Stimulated activated CD8-positive, alpha-beta memory T cell treated with anti-CD3 and anti-CD28 coated beads, Interleukin-15, amount 100 ng/mL, for 24 hours (primary cell): ENCODE results near the gene ZNF396.

Experiments
- DNase-seq: peaks from one replicate; pipeline ENCODE4 v3.0.0-alpha.2; 2020; ENCODE audit warnings: low read depth

The ZNF396 gene

DNA sequence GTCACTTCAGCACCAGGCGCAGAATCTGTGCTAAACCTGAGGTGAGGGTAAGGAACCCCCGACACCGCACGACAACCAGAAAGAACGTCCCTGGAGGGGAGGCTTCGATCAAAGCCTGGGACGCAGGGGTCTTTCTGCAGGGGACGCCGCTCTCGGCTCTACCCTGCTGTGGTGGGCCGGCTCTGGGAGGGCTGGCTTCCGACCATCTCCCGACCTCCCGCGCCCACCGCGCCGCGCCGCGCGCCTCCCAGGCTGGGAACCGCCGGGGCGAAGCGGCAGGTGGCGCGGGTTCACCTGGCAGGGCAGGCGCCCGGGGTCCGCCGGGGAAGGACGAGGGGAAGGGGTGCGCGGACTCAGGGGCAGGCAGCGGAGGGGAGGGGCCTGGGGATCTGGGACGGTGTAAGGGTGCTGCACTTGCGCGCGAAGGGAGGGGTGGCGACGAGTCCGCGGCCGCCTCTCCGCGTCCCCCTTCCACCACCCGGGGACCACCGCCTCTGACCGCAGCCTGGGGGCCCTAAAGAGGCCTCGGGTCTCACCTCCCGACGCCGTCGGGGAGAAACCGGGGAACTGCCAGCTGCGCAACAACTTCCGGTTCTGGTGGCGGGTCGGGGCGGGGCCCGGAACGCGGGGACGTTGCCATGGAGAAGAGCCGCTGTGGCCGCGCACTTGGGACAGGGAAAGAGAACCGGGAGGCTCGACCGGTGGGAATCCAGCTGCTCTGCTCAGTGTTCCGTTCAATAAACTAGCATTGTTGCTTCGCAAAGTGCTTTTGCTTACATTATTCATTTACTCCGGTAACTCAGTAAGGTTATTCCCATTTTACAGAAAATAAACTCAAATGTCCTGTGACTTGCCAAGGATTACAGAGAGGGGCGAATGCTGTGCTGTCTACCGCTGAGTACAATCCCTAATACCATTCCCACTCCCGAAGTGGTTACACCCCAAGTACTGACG, at the start of gene ZNF396:
TSS of gene ZNF396 (minus strand) at position 596 of the 954 bp plus-strand sequence. CDS start 3,045 bp downstream, outside the sequence.
- peak; percentile 36 for DNase-seq

DNA sequence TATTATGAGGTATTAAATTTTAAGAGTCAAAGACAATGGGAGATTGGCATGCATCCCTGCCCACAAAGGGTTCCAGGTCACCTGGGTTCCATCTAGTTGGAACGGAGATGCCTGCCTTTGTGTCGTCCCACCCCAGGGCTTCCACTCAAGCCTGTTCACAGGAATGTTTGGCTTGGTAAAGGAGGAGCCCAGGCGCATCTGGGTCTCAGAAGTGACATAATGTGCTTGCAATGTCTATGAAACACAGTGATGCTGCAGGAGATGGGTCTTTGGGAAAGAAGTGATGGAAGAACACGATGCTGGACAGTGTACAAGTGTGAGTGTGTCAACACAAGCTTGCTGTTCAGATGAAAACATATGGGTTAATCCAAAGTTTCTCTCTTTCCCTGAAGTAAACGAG, 49.6 kb upstream of the ZNF396 start:
- DNase-seq, result no peak

DNA sequence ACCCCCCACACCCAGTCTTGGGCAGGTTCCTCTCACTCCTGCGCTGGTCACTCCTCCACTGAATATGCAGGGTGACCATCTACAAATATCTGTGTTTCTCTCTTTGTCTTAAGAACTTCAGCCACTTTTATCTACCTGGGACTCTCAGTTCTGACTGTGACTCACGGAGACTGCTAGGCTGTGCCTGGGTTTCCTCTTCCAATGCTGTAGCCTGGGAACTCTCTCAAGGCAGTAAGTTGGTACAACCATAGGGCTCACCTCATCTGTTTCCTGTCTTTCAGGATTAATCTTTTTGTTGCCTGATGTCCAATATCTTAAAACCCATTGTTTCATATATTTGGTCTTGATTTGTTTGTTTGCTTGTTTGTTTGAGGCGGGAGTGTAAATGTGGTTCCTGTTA, 47.2 kb upstream of the ZNF396 start:
- DNase-seq, result no peak

DNA sequence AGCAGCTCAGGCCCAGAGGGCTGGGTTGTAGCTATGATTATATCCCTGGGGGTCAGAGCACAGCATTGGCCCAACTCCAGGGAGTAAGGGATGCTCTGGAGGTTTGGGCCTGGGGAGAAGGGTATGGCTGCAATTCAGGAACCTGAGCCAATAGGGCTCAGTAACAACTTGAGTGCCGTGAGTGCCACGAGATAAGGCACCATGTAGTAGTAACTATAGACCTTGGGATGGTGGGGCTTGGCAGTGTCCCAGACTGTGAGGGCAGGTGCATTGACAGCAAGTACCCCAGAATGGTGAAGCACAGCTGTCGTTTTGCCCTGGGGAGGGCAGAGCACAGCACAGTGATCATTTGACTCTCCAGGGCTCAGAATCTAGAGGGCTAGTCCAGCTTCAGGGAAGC, 45.1 kb upstream of the ZNF396 start:
- DNase-seq, result no peak

DNA sequence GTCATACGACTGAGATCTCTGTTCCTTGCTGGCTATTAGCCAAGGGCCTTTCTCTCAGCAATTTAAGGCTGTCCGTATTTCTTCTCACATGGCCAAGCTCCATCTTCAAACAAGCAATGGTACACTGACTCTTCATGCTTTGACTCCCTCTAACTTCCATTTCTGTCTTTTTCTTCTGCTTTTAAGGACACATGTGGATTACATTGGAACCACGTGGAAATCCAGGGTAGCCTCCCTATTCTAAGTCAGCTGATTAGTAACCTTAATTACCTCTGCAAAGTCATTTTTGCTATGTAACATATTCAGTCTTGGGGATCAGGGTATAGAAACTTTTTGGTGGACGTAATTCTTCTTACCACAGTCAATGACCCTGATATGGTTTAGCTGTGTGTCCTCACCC, 41.5 kb upstream of the ZNF396 start:
- DNase-seq, result no peak

DNA sequence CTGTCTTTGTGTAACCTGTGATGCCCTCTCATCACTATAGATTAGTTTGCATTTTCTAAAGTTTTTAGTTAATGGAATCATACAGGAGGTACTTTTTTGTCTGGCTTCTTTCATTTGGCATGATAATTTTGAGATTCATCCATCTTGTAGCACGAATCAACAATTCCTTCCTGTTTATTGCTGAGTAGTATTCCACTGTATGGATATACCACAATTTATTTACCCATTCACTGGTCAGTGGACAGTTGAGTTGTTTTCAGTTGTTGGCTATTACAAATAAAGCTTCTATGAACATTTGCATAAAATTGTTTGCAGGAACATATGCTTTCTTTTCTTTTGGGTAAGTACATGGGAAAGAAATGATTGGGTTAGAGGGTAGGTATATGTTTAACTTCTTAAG, 40.1 kb upstream of the ZNF396 start:
- DNase-seq, result no peak

DNA sequence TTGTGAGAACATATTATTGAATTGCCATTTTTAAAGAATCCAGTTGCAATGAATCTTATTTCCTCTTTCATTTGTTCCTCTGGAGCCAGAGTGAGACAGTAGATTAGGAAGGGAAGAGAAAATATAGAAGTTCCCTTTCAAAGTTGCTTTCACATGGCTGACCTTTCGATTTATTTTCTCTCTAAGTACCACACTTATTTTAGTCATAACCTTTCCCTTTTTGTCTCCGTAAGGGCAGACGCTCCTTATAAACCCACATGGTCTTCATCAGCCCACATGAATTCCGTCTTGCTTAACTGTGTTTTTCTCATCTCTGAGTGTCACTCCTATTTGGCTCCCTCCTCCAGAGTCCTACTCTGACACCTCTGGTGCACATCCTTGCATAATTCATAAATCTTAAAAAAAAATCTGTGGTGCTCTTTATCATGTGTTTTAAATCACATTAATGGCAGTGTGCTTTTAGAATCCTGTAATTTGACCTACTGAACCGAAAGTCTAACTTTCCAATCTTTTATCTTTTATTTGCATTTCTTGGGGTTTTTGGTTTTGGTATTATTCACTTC, 38.5 kb upstream of the ZNF396 start:
- DNase-seq, result no peak

DNA sequence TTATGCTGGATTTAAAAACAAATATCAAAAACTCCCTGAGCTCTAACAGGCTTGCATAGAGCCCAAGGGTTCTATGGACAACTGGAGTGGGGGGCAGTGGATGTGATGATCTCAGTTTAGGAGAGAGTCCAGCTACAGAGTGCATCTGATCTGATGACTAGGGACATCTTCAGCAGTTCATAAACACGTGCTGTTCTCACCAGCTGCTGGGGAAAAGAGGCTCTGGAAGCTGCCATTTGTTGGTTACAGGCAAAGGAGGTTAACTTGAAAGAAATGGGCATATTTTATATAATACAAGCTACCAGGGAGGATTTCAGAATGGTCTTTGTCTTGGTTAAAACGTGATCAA, 36.0 kb upstream of the ZNF396 start:
- no peak for DNase-seq

DNA sequence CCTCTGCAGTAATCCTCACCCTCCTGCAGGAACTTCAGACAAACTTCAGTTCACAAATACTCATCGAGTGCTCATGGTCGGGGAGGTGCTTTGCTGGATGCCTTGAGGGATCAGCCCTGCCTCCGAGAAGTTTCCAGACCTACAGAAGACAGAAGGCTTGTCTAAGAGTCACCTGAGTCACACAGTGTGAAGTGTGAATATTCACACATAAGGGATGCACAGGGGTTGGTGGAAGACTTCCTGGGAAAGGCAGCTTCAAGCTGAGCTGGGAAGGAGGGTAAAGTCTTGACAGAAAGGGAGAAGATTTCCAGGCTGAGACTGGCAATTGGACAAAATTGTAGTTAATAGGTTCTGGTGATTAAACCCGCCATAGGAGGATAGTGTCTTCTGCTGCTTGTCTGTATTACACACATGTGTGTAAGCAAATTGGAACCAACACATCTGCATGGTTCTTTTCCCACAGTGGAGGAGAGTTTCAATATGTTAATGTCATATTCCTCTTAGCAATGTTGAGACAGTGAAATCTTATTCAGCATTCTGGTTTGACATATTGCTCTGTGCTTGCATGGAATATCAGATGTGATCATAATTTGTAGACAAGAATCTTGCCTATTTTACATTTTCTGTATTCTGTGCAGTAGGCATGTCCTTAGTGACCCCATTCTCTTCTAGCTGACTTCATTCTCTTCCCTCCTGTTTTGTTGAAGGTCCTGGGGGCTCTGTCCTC, 34.7 kb upstream of the ZNF396 start:
- no peak for DNase-seq

DNA sequence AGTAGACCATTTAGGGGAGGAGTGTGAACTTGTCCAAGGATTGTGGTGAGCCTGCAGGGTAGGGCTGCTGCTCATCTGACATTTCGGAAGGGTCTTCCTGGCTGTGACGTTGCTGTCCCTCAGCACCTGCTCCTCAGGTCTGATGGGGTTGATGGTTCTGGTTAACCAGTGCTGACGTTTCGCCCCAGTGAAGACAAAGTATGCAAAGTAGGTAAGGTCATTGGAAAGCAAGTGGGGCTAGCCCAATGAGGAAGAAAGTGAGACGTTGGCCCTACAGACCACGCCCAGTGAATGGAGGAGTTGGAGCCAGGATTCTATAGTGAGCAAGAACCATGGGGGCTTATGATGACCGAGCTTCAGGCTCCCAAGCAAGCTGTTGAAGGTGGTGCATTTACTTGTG, 33.4 kb upstream of the ZNF396 start:
- no peak for DNase-seq

DNA sequence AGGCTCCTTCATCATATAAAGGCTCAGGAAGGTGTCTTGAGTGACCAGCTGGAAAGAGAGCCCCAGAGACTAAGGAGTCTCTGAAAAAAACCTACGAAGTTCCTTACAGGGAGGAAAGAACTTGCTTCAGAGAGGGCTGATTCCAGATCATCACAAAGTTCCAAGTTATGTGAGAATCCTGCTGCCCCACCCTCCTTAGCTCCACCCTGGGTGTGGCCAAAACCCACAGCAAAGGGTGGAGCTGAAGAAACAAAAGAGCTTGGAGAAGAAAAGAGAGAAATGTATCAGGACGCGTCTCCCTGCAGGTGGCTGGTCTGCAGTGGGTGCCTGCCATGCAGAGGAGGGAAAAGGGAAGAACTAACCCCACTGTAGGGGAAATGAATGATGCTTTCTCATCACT, 32.8 kb upstream of the ZNF396 start:
- DNase-seq, result no peak

DNA sequence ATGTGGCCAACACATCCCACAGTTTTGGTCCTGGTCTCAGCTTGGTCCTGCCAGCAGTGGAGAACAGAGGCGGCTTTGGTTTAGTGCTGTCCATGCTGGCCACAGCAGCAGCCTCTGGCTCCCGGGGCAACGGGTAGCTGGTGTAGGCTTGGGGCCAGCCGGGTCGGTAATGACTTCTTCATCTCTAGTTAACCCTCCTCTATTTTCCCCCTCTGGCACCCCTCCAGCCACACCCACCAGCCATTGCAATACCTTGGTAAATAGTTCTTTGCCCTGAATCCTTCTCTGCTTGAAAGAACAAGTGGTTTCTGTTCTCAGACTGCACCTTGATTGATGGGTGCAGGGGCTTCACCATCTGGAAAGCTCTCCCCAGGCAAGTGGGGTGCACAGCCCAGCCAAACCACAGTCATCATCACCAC, 31.7 kb upstream of the ZNF396 start:
- no peak for DNase-seq

DNA sequence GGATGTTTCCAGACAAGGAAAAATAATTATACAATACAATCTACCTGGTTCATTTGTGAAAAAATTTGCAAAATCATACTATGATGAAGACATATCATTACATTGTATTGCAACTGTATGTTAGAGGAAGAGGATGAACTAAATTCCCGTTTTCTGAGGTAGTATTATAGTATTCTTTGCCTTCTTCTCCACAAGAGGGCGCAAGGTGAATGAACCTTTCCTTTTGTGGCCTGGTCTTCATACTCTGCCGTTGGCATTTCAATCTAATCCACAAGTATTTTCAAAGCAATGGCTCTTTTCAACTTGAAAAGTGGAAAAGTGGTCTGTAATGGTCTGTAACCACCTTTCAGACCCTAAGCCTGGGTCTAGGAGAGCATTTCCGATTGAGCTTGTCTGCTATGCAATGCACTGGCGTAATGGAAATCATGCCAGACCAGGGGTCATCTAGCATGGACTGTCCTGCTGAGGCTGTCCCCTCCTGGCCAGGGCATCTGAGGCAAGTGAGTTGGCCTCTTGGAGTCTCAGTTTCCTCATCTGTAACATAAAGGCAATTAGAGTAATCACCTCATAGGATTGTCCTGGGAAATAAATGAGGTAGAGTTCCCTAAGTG, 30.8 kb upstream of the ZNF396 start:
- DNase-seq, result no peak

DNA sequence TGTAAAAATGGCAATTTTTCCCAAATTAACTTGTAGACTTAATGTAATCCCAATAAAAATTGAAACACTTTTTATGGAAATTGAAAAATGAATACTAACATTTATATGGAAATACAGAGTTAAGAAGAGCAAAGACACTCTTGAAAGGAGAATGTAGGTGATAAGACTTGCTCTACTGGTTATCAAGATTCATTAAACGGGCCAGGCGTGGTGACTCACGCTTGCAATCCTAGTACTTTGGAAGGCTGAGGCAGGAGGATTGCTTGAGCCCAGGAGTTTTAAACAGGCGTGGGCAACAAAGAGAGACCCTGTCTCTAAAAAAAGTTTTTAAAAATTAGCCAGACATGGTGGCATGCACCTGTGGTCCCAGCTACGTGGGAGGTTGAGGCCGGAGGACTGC, 29.5 kb upstream of the ZNF396 start:
- DNase-seq, result no peak

DNA sequence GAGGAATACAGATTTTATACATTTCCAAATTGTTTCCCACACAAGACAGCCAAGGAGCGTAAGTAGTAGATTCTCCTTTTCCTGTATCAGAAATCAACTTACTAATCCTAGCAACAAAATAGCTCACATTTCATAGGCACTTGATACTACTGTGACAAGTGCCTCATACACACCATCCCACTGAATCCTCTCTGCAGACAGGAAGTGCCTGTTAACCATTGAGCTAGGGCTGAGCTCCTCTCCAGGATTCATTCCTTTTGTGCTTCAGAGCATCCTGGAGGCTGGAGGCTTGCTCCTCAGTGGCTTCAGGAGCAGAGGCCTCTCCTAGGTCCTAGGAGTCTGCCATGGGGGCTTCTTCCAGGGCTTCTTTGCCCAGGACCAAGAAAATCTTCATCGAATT, 20.8 kb upstream of the ZNF396 start:
- no peak for DNase-seq

DNA sequence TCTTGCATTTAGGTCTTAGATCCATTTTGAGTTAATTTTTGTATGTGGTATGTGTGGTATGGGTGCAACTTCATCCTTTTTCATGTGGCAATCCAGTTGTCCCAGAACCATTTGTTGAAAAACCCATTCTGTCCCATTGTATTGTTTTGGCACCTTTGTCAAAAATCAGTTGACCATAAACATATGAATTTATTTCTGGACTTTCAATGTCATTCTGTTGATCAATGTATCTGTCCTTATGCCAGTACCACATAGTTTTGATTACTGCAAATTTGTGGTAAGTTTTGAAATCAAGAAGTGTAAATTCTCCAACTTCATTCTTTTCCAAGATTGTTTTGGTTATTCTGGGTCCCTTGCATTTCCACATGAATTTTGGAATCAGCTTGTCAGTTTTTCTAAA, 16.6 kb upstream of the ZNF396 start:
- no peak for DNase-seq

DNA sequence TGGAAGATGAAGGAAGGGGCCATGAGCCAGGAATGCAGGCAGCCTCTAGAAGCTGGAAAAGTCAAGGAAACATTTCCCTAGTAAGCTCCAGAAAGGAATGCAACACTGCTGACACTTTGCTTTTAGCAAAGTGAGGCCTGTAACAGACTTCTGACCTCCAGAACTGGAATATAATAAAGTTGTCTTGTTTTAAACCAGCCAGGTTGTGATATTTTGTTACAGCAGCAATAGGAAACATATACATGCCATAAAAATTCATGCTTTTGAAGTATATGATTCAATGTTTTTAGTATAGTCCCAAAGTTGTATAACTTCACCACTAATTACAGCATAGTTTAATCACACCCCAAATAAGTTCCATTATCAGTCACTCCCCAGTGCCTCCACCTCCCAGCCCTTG, 15.2 kb upstream of the ZNF396 start:
- no peak for DNase-seq

DNA sequence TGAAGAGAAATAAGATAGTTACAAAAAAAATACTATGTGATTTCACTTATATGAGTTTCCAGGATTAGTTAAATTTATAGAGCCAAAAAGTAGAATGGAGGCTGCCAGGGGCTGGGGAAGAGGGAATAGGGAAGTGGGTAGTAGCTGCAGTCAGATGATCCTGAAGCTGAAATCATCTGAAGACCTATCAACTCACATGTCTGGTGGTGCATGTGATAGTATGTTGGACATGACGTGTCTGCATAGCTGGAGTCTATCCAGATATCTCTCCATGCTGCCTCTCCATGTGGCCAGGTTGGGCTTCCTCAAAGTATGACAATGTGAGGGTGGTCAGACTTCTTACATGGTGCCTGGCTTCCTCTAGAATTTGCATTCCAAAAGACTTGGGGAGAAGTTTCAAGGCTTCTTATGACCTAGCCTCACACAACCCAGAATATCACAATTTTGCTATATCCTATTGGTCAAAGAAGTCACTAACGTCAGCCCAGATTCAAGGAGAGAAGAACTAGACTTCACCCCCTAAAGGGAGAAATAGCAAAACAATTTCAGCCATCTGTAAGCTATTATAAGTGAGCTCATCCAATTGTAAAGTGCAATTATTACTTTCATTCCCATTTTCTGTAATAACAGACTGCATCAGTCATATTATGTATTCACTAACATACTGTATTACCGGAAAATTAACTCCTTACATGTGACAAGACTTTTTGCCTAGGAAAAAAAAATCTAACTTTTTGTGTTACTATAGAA, 14.0 kb upstream of the ZNF396 start:
- DNase-seq, result no peak

DNA sequence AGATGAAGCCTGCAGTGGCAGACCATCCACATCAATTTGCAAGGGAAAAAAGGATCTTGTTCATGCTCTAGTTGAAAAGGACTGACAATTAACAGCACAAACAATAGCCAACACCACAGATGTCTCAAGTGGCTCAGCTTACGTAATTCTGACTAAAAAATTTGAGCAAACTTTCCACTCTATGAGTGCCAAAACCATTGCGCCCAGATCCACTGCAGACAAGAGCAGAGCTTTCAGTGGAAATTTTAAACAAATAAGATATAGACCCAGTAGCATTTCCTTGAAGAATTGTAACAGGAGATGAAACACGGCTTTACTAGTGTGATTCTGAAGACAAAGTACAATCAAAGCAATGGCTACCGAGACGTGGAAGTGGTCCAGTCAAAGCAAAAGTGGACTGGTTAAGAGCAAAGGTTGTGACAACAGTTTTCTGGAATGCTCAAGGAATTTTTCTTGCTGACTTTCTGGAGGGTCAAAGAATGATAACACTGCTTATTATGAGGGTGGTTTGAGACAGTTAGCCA, 12.0 kb upstream of the ZNF396 start:
- DNase-seq, result no peak

DNA sequence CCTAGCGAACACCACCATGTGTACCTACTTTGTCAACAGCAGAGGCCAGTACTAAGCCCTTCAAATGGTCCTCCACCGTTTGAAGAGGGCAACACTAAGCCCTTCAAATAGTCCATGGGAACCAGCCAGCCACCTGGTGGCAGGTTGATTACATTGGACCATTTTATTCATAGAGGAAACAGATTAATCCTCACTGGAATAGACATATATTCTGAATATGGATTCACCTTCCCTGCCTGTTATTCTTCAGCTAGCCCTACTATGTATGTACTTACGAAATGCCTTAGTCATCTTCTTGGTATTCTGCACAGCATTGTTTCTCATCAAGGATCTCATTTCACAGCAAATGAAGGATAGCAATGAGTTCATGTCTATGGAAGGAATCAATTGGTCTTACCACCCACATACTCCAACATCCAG, 10.0 kb upstream of the ZNF396 start:
- no peak for DNase-seq

DNA sequence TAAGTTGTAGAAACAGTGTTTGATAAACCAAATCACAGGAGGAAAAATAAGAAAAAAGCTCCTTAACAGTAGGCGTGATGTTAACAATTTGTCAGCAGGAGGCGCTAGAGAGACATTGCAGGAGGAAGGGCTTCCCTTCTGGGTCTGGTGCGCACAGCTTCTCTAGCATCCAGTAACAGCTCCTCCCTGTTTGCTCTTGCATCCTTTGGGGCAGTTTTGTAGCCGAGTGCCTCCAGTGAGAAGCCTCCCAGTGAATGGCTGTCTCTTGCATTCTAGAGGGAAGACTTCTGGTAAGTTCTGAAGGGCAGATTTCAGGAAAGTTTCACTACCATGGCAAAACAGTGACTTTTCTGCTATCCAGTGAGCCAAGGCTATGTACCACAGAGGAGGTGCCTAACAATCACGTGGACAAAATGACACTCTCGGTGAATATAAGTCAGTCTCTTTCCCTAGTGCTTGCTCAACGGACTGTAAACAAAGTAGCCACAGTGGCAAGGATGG, 9.5 kb upstream of the ZNF396 start:
- no peak for DNase-seq
